Keratinocyte (primary cell): ENCODE measurements around the gene POFUT2.

Experiments
- EZH2 ChIP-seq: IDR thresholded peaks from one replicate; pipeline ENCODE4 v1.6.1; 2012; ENCODE audit warnings: inconsistent platforms, mild to moderate bottlenecking, low read length, moderate library complexity
- TF ChIP-seq, protein P1 (sequence below), 3 experiments: IDR thresholded peaks in 1 of 3; conservative IDR thresholded peaks in 1 of 3; optimal IDR thresholded peaks in 1 of 3; 2 replicates in 2 of 3; 3 replicates in 1 of 3; pipeline versions ENCODE3 to v1.5.1; 2011; ENCODE audit warnings: low read length in 3 of 3, mild to moderate bottlenecking in 3 of 3, moderate library complexity in 2 of 3, control low read depth in 1 of 3, inconsistent platforms in 1 of 3; ENCODE audit not compliant: insufficient read depth in 2 of 3; ENCODE audit errors: extremely low read depth in 1 of 3

DNA sequence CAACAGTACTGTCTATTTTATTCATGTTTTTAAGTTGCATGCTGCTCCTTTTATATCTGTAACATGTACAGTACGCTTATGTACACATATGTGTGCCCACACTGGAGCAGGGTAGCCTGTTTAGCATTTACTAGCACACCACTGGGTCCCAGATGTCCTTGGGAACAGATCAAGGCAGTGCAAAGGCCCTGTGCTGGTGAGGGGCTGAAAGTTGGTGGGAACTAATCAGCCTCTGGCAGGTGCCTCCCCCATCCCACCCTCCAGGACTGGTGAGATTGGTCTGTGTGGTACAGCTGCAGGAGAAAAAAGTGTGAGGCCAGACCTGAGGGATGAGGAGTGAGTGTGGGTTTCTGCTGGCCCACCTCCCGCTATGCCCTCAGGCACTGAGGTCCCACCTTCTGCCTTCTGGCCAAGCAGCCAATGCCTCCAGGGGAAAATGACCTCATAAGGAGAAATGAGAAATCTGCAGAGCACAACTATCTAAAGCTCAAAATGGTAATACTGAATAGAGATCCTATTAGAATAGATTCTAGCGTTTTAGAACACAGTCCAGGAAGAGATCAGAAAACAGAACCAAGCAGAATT, 58.9 kb downstream of the POFUT2 start:
- TF ChIP-seq, protein P1, sequence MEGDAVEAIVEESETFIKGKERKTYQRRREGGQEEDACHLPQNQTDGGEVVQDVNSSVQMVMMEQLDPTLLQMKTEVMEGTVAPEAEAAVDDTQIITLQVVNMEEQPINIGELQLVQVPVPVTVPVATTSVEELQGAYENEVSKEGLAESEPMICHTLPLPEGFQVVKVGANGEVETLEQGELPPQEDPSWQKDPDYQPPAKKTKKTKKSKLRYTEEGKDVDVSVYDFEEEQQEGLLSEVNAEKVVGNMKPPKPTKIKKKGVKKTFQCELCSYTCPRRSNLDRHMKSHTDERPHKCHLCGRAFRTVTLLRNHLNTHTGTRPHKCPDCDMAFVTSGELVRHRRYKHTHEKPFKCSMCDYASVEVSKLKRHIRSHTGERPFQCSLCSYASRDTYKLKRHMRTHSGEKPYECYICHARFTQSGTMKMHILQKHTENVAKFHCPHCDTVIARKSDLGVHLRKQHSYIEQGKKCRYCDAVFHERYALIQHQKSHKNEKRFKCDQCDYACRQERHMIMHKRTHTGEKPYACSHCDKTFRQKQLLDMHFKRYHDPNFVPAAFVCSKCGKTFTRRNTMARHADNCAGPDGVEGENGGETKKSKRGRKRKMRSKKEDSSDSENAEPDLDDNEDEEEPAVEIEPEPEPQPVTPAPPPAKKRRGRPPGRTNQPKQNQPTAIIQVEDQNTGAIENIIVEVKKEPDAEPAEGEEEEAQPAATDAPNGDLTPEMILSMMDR (optimal IDR thresholded peaks at IDR 0.05 in 1 of 3, IDR thresholded peaks at IDR 0.05 in 1 of 3, conservative IDR thresholded peaks at IDR 0.05 in 1 of 3; ENCODE audit: extremely low read depth in 1 of 3, insufficient read depth in 2 of 3, low read length in 3 of 3), result no peak
- TF ChIP-seq EZH2, result no peak
